Measurements from ENCODE around the gene RRP1B.

- TF ChIP-seq CSRNP3 (CRISPR knock-in tag; IDR thresholded peaks at IDR 0.05) = no peak
- no peak for TF ChIP-seq CREB5 (CRISPR knock-in tag; IDR thresholded peaks at IDR 0.05; ENCODE audit: low read depth)
- no peak for TF ChIP-seq ARNTL (CRISPR knock-in tag; IDR thresholded peaks at IDR 0.05; ENCODE audit: borderline replicate concordance, low read depth)
- TF ChIP-seq TSHZ2 (CRISPR knock-in tag; IDR thresholded peaks at IDR 0.05) = no peak
- no peak for TF ChIP-seq RARB (CRISPR knock-in tag; IDR thresholded peaks at IDR 0.05)
- TF ChIP-seq GLIS3 (CRISPR knock-in tag; IDR thresholded peaks at IDR 0.05) = no peak
- no peak for TF ChIP-seq PPARA (CRISPR knock-in tag; IDR thresholded peaks at IDR 0.05; ENCODE audit: borderline replicate concordance)
- TF ChIP-seq POU6F1 (CRISPR knock-in tag; IDR thresholded peaks at IDR 0.05; ENCODE audit: borderline replicate concordance, low read depth) = no peak
- no peak for TF ChIP-seq CSDC2 (CRISPR knock-in tag; IDR thresholded peaks at IDR 0.05)
- no peak for TF ChIP-seq ZNF70 (CRISPR knock-in tag; IDR thresholded peaks at IDR 0.05)
These were observed 40.7 kb downstream of the RRP1B start for GRCh38 chr21:43699933-43700599.

Data from SK-N-SH treated with all-trans-retinoic acid at 6 μM for 48 hours (cell line).